Activated CD8-positive, alpha-beta memory T cell treated with anti-CD3 and anti-CD28 coated beads, Interleukin-2, amount 10 ng/mL, durations not matched to agents 7 days and 5 days (primary cell): ENCODE results near the gene GRWD1. TPM values are rescaled to one million over a fixed set of nuclear protein-coding genes. Genes with fewer than 3 reads are reported as not detected.
A peak's percentile ranks its signal among the peaks of the same experiment; 100 is the strongest.

Experiments used
- ATAC-seq: fragments of 150-1000 bp; cut with Tn5 transposase; one replicate; pipeline ENCODE4 v1.10.0; 2021; ENCODE audit warnings: moderate library complexity
- CTCF ChIA-PET: fragments of 350-600 bp; sonication (Branson Sonifier 250); formaldehyde crosslinking; loops from one replicate; lab custom pipeline; 2021; ENCODE audit warnings: antibody characterized with exemption; lab: Charles Lee
- DNase-seq: peaks from one replicate; pipeline ENCODE4 v3.0.0-alpha.2; 2020
- H3K27ac Mint-ChIP-seq: one replicate; pipeline ENCODE4 v1.8.0; 2021; ENCODE audit warnings: mild to moderate bottlenecking, mixed read lengths
- H3K27me3 Mint-ChIP-seq: one replicate; pipeline ENCODE4 v1.8.0; 2021; ENCODE audit warnings: mixed read lengths
- H3K36me3 Mint-ChIP-seq: one replicate; pipeline ENCODE4 v1.8.0; 2021; ENCODE audit warnings: mild to moderate bottlenecking, mixed read lengths
- H3K4me1 Mint-ChIP-seq: one replicate; pipeline ENCODE4 v1.8.0; 2021; ENCODE audit warnings: mixed read lengths
- H3K4me3 Mint-ChIP-seq: one replicate; pipeline ENCODE4 v1.8.0; 2021; ENCODE audit warnings: mild to moderate bottlenecking, moderate library complexity, mixed read lengths
- H3K9me3 Mint-ChIP-seq: one replicate; pipeline ENCODE4 v1.8.0; 2022; ENCODE audit warnings: low read depth, mixed read lengths
- total RNA-seq, 2 experiments: library from RNA; stranded (reverse); gene quantifications; one replicate each; pipeline ENCODE4 v1.2.3, GENCODE V29; 2021

Gene GRWD1
- total RNA-seq, 2 experiments from 2014 or later, result 37.9 to 58.7 TPM

- CTCF ChIA-PET, result interaction anchor here (1.0 to 2.3 kb wide), 7 partner anchors 8 to 170 kb away, joined by 3 to 9 read pairs (median 5); partner anchors contain the start of genes KDELR1, SYNGR4 and TMEM143
- no peak for DNase-seq
- peaks cover 32% of the 10 kb centered on the region for H3K27me3 Mint-ChIP-seq
- H3K9me3 Mint-ChIP-seq, result no peaks in the 10 kb centered on the region
- no peak for ATAC-seq
- peaks cover 36% of the 10 kb centered on the region for H3K4me1 Mint-ChIP-seq
- no peak overlapping the region for H3K4me3 Mint-ChIP-seq
- no peak overlapping the region for H3K27ac Mint-ChIP-seq
- no peaks in the 10 kb centered on the region for H3K36me3 Mint-ChIP-seq
These were observed 31.8 kb upstream of the GRWD1 start for GRCh38 chr19:48413879-48414587.

GRCh38 chr19:48415395-48415794 lies 30.4 kb upstream of the GRWD1 start:
- H3K4me1 Mint-ChIP-seq, result peaks cover 40% of the 10 kb centered on the region
- no peak overlapping the region for H3K27ac Mint-ChIP-seq
- H3K27me3 Mint-ChIP-seq, result peaks cover 32% of the 10 kb centered on the region
- H3K36me3 Mint-ChIP-seq, result no peaks in the 10 kb centered on the region
- no peaks in the 10 kb centered on the region for H3K9me3 Mint-ChIP-seq
- peak overlapping the region; percentile 45 for H3K4me3 Mint-ChIP-seq
- ATAC-seq (peak; percentile 62), DNase-seq (peak; percentile 93)
- CTCF ChIA-PET, result interaction anchor here (1.0 to 2.3 kb wide), 5 partner anchors 12 to 169 kb away, joined by 4 to 9 read pairs (median 5); partner anchors contain the start of genes KDELR1, SYNGR4 and TMEM143

- CTCF ChIA-PET, result no interaction called here
These were observed 30.0 kb upstream of the GRWD1 start for GRCh38 chr19:48415806-48416221.

GRCh38 chr19:48417421-48417820 lies 28.4 kb upstream of the GRWD1 start:
- Mint-ChIP-seq H3K4me1 (peaks cover 40% of the 10 kb centered on the region), H3K27ac (no peak overlapping the region), H3K4me3 (no peak overlapping the region), H3K27me3 (peaks cover 32% of the 10 kb centered on the region), H3K9me3 (no peaks in the 10 kb centered on the region), H3K36me3 (no peaks in the 10 kb centered on the region)
- CTCF ChIA-PET, result interaction anchor here (0.6 to 4.5 kb wide), 2 partner anchors 26 to 73 kb away, joined by 3 to 16 read pairs; partner anchors contain the start of gene KDELR1
- ATAC-seq (no peak), DNase-seq (no peak)

More at GRCh38 chr19:48415806-48416221, 30.0 kb upstream of the GRWD1 start:
- Mint-ChIP-seq H3K4me1 (peaks cover 40% of the 10 kb centered on the region), H3K4me3 (peak overlapping the region; percentile 45), H3K27ac (no peak overlapping the region), H3K9me3 (no peaks in the 10 kb centered on the region), H3K36me3 (no peaks in the 10 kb centered on the region), H3K27me3 (peaks cover 32% of the 10 kb centered on the region)
- no peak for ATAC-seq
- no peak for DNase-seq

- Mint-ChIP-seq H3K4me3 (peak overlapping the region; percentile 74), H3K4me1 (peaks cover 40% of the 10 kb centered on the region), H3K36me3 (no peaks in the 10 kb centered on the region), H3K27me3 (peaks cover 33% of the 10 kb centered on the region), H3K9me3 (no peaks in the 10 kb centered on the region), H3K27ac (peak overlapping the region; percentile 89)
- ATAC-seq (peak; percentile 17), DNase-seq (peak; percentile 60)
- CTCF ChIA-PET, result interaction anchor here (0.5 to 4.5 kb wide), 6 partner anchors 13 to 187 kb away, joined by 3 to 16 read pairs (median 4); partner anchors contain the start of gene KDELR1
These were observed 27.3 kb upstream of the GRWD1 start for GRCh38 chr19:48418317-48419064.

GRCh38 chr19:48419158-48419920 lies 26.4 kb upstream of the GRWD1 start:
- CTCF ChIA-PET, result interaction anchor here (0.7 to 4.5 kb wide), 5 partner anchors 14 to 187 kb away, joined by 3 to 16 read pairs (median 4); partner anchors contain the start of gene KDELR1
- H3K27ac Mint-ChIP-seq, result peak overlapping the region; percentile 89
- H3K4me1 Mint-ChIP-seq, result peaks cover 35% of the 10 kb centered on the region
- no peaks in the 10 kb centered on the region for H3K9me3 Mint-ChIP-seq
- ATAC-seq, result peak; percentile 86
- no peaks in the 10 kb centered on the region for H3K36me3 Mint-ChIP-seq
- H3K27me3 Mint-ChIP-seq, result peaks cover 25% of the 10 kb centered on the region
- H3K4me3 Mint-ChIP-seq, result peak overlapping the region; percentile 74
- peak; percentile 90 for DNase-seq

- CTCF ChIA-PET, result interaction anchor here (4.5 kb wide), 1 partner anchor 30 kb away, joined by 16 read pairs; the partner anchor contains the start of gene KDELR1
- ATAC-seq (no peak), DNase-seq (no peak)
- Mint-ChIP-seq H3K27ac (no peak overlapping the region), H3K36me3 (no peaks in the 10 kb centered on the region), H3K4me3 (no peak overlapping the region), H3K4me1 (peaks cover 24% of the 10 kb centered on the region), H3K9me3 (no peaks in the 10 kb centered on the region), H3K27me3 (peaks cover 11% of the 10 kb centered on the region)
These were observed 24.2 kb upstream of the GRWD1 start for GRCh38 chr19:48421548-48421947.

GRCh38 chr19:48424694-48425219 lies 21.0 kb upstream of the GRWD1 start:
- CTCF ChIA-PET, result interaction anchor here (0.7 kb wide), 1 partner anchor 135 kb away, joined by 3 read pairs; no protein-coding TSS in a partner anchor
- no peaks in the 10 kb centered on the region for H3K9me3 Mint-ChIP-seq
- H3K4me1 Mint-ChIP-seq, result peaks cover 5% of the 10 kb centered on the region
- no peak for DNase-seq
- no peak overlapping the region for H3K27ac Mint-ChIP-seq
- peaks cover 5% of the 10 kb centered on the region for H3K27me3 Mint-ChIP-seq
- peak; percentile 65 for ATAC-seq
- H3K4me3 Mint-ChIP-seq, result no peak overlapping the region
- no peaks in the 10 kb centered on the region for H3K36me3 Mint-ChIP-seq

GRCh38 chr19:48428670-48429069 lies 17.1 kb upstream of the GRWD1 start:
- peaks cover 2% of the 10 kb centered on the region for H3K27me3 Mint-ChIP-seq
- no peaks in the 10 kb centered on the region for H3K9me3 Mint-ChIP-seq
- no peaks in the 10 kb centered on the region for H3K36me3 Mint-ChIP-seq
- DNase-seq (no peak), ATAC-seq (no peak)
- CTCF ChIA-PET, result interaction anchor here (0.6 to 1.0 kb wide), 2 partner anchors 37 to 156 kb away, joined by 3 to 4 read pairs; partner anchors contain the start of gene KDELR1
- no peak overlapping the region for H3K4me3 Mint-ChIP-seq
- H3K27ac Mint-ChIP-seq, result no peak overlapping the region
- peaks cover 8% of the 10 kb centered on the region for H3K4me1 Mint-ChIP-seq

- ATAC-seq, result no peak
- DNase-seq, result no peak
- Mint-ChIP-seq H3K4me3 (no peak overlapping the region), H3K27me3 (peaks cover 19% of the 10 kb centered on the region), H3K36me3 (no peaks in the 10 kb centered on the region), H3K9me3 (no peaks in the 10 kb centered on the region), H3K4me1 (peaks cover 3% of the 10 kb centered on the region), H3K27ac (no peak overlapping the region)
- CTCF ChIA-PET, result interaction anchor here (1.5 kb wide), 1 partner anchor 10 kb away, joined by 3 read pairs; no protein-coding TSS in a partner anchor
These were observed 12.4 kb upstream of the GRWD1 start for GRCh38 chr19:48433337-48433736.

GRCh38 chr19:48436586-48436985 lies 9.2 kb upstream of the GRWD1 start:
- Mint-ChIP-seq H3K27ac (no peak overlapping the region), H3K4me1 (peaks cover 3% of the 10 kb centered on the region), H3K36me3 (no peaks in the 10 kb centered on the region), H3K9me3 (no peaks in the 10 kb centered on the region), H3K27me3 (peaks cover 25% of the 10 kb centered on the region), H3K4me3 (no peak overlapping the region)
- DNase-seq, result no peak
- CTCF ChIA-PET, result no interaction called here
- ATAC-seq, result no peak

GRCh38 chr19:48441360-48442050 lies 4.3 kb upstream of the GRWD1 start:
- CTCF ChIA-PET, result no interaction called here
- no peak for DNase-seq
- Mint-ChIP-seq H3K27ac (no peak overlapping the region), H3K4me3 (no peak overlapping the region), H3K27me3 (peaks cover 41% of the 10 kb centered on the region), H3K4me1 (peaks cover 16% of the 10 kb centered on the region), H3K9me3 (no peaks in the 10 kb centered on the region), H3K36me3 (peaks cover 1% of the 10 kb centered on the region)
- ATAC-seq, result no peak
